D341Med (cell line): ENCODE results near the gene SPATS2.
"Not testable (repeated sequence)": the region's sequence is repeated elsewhere in the genome, so short reads cannot be mapped to it uniquely, and the experiment has no call there.

Source experiments
- DNase-seq: peaks from one replicate; pipeline ENCODE4 v3.0.0; 2012; ENCODE audit warnings: low spot score

Gene SPATS2

DNA sequence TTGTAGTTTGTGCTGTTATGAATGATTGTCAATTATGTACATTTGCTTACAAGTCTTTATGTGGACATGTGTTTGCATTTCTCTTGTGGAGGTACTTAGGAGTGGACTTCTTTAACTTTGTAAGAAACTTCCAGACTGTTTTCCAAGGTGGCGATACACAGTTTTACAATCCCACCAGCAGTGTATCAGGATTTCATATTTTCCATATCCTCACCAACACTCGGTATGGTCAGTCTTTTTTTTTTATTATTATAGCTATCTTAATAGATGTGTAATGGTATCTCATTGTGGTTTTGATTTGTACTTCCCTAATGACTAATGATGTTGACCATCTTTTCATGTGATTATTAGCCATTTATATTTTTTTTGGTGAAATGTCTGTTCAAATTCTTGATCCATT is 97.9 kb downstream of the SPATS2 start:
- no peak for DNase-seq

DNA sequence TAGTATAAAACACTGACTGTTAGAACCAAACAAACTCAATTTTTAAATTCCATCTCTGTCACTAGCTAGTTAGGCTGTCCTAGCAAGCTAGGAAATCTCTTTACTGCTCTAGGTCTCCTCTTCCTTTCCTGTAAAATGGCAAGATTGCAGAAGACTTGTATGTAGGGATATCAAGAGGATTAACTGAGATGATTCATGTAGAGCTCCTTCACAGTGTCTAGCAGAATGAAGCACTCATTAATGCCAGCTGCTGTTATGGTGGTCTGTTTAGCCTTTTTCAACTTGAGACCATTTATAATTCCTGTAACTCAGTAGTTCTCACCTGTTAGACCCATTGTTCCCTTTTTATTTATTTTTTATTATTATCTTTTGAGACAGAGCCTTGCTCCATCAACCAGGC is 103.7 kb downstream of the SPATS2 start:
- no peak for DNase-seq

DNA sequence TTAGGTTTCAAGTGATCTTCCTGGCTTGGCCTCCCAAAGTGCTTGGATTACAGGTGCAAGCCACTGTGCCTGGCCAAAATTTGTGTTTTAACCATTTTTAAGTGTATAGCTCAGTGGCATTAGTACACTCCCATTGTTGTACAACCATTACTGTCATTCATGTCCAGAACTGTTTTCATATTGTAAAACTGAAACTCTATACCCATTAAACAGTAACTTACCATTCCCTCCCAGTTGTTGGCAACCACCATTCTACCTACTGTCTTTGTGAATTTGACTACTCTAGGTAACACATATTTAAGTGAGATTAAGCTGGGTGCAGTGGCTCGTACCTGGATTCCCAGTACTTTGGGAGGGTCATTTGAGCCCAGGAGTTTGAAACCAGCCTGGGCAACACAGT is 104.3 kb downstream of the SPATS2 start:
- DNase-seq, result no peak

GRCh38 chr12:49476091-49476490 is 108.8 kb downstream of the SPATS2 start:
- DNase-seq, result no peak

GRCh38 chr12:49478949-49479664 is 111.8 kb downstream of the SPATS2 start:
- DNase-seq, result no peak

DNA sequence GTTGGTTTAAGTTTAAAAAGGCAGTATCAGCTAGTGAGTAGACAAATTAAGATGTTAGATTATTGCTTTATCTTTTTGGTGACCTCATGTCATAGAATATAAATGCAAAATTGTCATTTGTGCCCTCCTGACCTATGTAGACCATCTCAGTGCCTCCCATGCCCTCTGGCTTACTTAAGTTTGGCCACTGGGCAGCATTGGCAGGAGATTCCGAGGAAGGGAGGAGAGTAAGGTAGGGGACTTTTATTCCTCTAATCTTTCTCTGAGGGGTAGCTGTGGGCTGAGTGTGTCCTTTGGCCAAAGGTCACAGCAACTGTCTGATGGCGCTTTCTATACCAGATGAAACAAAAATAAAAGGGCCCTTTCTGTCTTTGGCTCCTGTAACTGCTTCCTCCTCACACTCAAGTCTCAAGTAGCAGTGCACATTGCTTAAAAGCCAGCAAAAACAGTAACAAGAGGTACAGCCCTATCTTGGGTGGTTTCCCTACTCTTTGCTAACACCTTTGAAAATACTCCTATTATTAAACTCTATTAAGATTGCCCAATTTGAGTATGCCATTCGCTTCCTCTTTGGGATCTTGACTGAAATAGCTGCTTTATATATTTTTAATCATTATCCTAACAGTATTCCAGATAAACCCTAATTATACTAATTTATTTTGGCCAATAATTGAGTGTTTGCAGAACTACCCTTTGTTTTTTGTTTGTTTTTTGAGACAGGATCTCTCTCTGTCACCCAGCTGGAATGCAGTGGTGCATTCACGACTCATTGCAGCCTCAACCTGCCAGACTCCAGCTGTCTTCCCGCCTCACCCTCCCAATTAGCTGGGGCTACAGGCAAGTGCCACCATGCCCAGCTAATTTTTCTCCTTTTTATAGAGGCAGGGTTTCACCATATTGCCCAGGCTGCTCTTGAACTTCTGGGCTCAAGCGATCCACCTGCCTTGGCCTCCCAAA is 115.1 kb downstream of the SPATS2 start:
- DNase-seq, result no peak

GRCh38 chr12:49483619-49484018 is 116.4 kb downstream of the SPATS2 start:
- DNase-seq, result no peak

- DNase-seq, result no peak
Observed at GRCh38 chr12:49487605-49488004, 120.3 kb downstream of the SPATS2 start.

DNA sequence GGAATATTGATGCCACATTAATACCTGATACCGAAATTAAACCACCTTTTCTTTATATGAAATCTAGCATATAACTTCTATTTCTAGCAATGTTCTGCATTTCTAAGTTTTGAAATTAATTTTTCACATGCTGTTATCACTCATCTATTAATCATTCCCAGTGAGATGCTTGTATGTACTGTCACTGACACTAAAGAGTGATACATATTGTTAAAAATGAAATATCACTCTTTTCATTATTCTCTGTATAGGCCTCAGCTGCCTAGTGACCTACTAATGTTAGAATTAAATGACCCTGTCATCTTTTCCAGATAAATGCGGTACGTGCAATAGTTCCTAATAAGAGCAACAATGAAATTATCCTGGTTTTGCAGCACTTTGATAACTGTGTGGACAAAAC is 121.9 kb downstream of the SPATS2 start:
- no peak for DNase-seq

- no peak for DNase-seq
Observed at GRCh38 chr12:49489720-49490119, 122.5 kb downstream of the SPATS2 start.

DNA sequence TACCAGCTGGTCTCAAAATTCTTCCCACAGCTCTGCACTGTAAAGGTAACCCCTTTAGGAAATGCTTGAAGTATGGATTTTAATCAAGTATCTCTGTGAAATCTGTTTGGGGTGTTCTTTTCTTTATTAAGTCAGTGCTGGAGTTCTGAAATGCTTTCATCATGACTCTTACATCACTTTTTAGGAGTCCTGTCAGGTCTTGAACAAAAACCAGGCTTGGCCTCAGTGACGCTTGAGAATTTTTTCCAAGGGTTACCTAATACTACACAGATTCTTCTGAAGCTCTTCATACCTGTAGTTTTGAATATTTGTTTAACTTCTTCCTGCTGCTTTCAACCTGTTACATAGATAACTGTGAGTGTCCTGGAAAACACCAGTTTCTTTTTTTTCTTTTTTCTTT is 124.6 kb downstream of the SPATS2 start:
- no peak for DNase-seq

DNA sequence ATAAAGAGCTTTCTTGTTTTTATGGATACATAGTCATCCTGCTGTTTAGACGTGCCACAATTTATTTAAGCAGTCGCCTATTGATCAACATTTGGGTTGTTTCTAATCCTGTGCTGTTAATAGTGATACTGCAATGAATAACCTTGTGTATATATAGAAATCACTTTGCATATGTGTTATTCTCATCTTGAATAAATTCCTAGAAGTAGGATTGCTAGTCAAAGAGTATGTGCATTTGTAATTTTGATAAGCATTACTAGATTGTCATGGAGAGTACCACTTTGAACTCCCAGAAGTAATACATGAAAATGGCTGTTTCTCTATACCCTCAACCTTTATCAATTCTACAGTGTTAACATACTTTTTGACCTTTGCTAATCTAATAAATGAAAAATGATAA is 126.6 kb downstream of the SPATS2 start:
- no peak for DNase-seq

- DNase-seq, result no peak
Observed at GRCh38 chr12:49496417-49497360, 129.4 kb downstream of the SPATS2 start.

GRCh38 chr12:49501895-49502294 is 134.6 kb downstream of the SPATS2 start:
- no peak for DNase-seq

DNA sequence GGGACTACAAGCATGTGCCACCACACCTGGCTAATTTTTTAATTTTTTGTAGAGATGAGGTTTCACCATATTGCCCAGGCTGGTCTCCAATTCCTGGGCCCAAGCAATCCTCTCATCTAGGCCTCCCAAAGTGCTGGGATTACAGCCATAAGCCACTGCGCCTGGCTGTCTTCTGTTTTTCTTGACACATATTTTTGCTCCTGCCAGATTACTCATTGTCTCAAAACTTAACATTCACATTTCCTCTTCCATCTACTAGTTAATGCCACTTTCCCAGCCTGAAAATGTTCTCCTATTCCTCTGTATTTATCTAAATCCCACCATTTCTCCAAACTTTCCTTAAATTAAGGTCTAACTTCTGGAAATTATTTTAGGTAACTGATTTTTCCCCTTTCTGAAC is 135.3 kb downstream of the SPATS2 start:
- DNase-seq, result no peak

DNA sequence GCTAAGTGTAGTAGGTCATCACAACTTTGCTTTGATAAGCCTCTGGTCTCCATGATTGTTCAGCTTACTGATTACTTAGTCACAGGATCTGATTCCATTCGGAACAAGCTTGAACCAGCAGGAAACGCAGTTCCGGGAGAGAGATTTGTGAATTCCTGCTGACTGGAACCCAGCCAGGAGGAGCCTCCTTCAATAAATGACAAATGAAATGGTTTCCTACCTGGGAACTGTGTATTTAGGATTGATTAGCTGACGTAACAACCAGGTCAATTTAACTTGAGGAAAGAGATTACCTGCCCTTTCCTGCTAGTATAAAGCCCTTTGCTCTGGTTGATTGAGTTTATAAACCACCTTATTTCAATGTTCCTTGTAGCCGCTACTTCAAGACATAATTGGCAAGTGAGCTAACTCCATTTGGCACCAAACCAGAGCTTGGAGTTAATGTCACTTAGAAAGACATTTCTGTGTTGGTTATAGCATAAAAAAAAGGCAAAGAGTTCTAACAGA is 136.5 kb downstream of the SPATS2 start:
- no peak for DNase-seq

- DNase-seq, result no peak
Observed at GRCh38 chr12:49505672-49506071, 138.4 kb downstream of the SPATS2 start.

GRCh38 chr12:49507139-49507538 is 139.9 kb downstream of the SPATS2 start:
- no peak for DNase-seq

GRCh38 chr12:49509681-49510080 is 142.4 kb downstream of the SPATS2 start:
- not testable (repeated sequence) for DNase-seq

DNA sequence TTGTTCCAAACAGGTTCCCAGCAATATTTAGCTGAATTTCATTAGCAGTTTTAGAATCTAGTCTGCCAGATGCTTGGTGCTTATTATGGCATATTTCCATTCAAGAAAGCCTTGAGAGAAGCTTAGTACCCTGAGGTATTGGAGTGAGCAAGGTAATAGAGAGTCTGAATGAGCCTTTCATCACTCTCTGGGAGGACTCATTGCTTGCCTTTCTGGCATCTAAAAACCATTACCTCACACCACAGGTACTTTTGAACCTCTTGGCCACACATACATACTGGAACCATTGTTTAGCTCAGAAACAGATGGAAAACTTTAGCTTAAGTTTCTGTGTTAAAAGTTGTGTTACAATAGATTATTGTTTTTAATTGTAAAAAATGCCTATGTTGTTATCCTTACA is 144.1 kb downstream of the SPATS2 start:
- DNase-seq, result no peak

DNA sequence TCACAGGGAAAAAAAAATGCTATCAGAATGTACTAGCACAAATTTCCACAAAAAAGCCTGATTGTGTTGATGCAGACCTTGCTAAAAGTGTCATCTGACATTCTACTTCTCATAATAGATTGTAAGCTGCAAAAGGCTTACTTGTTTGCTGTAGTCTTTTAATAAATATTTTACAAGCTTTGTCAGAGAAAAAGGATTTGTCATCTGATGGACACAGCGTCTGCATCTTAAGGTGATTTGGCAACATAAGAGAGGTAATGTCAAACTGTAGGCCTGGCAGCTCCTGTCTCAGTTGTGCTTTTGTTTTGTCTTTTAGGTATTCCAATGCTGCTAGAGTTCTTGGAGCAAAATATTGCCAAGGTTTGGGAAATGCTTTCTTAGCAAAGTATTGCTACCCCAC is 145.3 kb downstream of the SPATS2 start:
- DNase-seq, result no peak

DNA sequence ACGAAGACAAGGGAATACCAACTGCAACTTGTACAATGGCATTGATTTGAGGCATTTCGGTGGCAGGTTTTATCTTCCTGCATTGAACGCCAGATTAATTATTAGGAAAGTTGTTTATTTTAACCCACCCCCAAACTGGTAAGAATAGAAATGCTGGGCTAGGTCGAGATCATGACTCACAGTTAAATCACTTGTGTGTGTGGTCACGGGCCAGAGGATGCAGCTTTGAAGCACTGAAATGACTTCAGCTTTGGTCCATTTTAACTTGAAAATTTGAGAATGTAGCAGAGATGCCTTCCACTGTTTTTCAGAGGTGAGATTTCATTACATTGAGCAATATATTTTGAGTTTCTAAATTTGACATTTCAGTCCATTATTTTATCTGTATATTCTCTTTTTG is 148.0 kb downstream of the SPATS2 start:
- DNase-seq, result no peak
